ENCODE results near the gene HAGH. TPM values are rescaled to one million over a fixed set of nuclear protein-coding genes. Genes with fewer than 3 reads are reported as not detected.

HAGH gene
- polyA plus RNA-seq, 1 experiment = 11.8 TPM

DNA sequence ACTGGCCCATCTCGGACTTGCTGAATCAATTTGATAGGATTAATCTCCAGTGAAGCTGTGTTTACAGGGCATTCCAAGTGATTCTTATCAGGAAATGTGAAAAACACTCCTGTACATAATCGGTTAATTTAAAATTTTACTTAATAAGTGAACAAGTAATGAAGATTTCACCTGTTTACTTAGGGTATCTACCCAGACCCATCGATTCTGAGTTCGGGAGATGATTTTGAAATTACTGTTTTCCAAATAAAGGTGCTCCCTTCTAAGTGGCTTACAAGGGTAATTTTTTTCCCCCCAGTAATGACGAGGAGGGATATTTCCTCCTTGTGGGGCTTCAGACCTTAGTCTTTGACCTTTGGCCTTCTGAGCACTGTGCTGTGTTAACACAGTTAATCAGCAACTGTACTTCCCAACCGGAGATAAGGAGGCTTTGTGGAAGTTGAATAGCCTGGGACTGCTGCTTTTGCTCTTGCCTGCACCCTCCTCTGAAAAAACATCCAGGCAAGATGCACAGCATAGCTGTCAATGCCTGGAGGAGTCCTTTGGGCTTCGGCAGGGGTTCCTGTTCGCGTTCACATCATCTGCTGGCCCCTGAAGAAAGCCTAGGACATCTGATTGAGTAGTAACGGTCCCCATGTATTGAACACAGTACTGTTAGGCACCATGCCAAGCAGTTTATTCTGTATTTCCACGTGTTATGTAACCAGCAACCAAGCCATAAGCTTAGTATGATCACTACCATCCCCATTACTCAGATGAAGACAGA is 2.2 kb upstream of the HAGH start:
- H3K4me3 ChIP-seq (ENCODE audit: low read depth, low read length) = peak overlapping the region; percentile 96

DNA sequence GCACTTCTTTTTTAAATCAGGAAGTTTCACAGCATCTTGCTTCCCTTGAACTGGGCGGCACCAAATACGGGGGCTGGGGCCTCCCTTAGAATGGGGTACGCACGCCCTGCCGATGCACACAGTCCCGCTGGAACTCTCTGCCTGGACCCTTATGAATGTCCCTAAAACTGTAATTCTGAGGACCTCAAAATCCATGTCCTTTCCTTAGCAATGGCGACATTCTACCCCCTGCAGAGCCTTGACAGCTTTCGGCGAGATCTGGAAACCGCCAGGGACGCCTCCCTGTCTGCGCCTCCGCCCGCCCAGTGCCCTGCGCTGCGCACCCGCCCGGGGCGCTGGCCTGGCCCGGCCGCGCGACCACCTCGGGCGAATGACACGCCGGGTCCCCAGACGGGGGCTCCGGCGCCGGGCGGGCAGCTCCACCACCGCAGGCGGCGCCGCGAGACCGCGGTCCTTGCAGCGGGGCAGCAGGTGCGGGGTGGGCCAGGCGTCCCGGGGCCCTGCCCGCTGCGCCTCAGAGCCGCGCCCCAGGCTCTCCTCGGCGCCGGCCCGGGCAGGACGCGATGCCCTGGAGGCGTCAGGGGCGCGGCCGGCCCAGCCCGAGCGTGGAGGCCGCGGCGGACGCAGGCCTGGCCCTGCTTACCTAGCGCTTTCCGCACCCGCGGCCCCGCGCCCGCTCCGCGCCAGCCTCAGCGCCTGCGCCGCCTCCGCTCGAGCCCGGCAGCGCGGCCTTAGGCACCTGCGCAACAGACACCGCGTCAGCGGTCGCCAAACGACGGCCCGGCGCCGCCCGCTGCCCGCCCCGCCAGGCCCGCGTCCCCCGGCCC is 548 bp downstream of the HAGH start:
- ChIA-PET CTCF (no interaction called here), POLR2A (interaction anchor here (0.7 to 2.6 kb wide), 4 partner anchors 43 to 603 kb away, joined by 3 to 21 read pairs (median 6); partner anchors contain the start of genes CCNF, MRPS34, NUBP2 and RPS2)
- peaks cover 3% of the 10 kb centered on the region; the same call in 1 of the 2 replicates for H3K9me3 ChIP-seq (ENCODE audit: control insufficient read depth, insufficient read depth, low read length)
- no peaks in the 10 kb centered on the region for H3K27me3 ChIP-seq (ENCODE audit: control insufficient read depth, insufficient read depth, low read length)
- peak; percentile 8 for DNase-seq (ENCODE audit: low read depth, low spot score)
- H3K4me3 ChIP-seq (ENCODE audit: low read depth, low read length) = peak overlapping the region; percentile 96
- no peak overlapping the region for H3K27ac ChIP-seq (ENCODE audit: low read depth, low read length)
- TF ChIP-seq, protein P1, sequence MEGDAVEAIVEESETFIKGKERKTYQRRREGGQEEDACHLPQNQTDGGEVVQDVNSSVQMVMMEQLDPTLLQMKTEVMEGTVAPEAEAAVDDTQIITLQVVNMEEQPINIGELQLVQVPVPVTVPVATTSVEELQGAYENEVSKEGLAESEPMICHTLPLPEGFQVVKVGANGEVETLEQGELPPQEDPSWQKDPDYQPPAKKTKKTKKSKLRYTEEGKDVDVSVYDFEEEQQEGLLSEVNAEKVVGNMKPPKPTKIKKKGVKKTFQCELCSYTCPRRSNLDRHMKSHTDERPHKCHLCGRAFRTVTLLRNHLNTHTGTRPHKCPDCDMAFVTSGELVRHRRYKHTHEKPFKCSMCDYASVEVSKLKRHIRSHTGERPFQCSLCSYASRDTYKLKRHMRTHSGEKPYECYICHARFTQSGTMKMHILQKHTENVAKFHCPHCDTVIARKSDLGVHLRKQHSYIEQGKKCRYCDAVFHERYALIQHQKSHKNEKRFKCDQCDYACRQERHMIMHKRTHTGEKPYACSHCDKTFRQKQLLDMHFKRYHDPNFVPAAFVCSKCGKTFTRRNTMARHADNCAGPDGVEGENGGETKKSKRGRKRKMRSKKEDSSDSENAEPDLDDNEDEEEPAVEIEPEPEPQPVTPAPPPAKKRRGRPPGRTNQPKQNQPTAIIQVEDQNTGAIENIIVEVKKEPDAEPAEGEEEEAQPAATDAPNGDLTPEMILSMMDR (IDR thresholded peaks at IDR 0.05; ENCODE audit: low read depth, low read length) = no peak

More for the DNA sequence above, 2.2 kb upstream of the HAGH start:
- H3K27ac ChIP-seq (ENCODE audit: low read depth, low read length) = no peak overlapping the region
- H3K9me3 ChIP-seq (ENCODE audit: control insufficient read depth, insufficient read depth, low read length) = peaks cover 3% of the 10 kb centered on the region; the same call in 1 of the 2 replicates
- no peaks in the 10 kb centered on the region for H3K27me3 ChIP-seq (ENCODE audit: control insufficient read depth, insufficient read depth, low read length)
- no peak for DNase-seq (ENCODE audit: low read depth, low spot score)
- CTCF ChIA-PET = no interaction called here
- POLR2A ChIA-PET = no interaction called here
- TF ChIP-seq, protein P1 (IDR thresholded peaks at IDR 0.05; ENCODE audit: low read depth, low read length) = no peak

DNA sequence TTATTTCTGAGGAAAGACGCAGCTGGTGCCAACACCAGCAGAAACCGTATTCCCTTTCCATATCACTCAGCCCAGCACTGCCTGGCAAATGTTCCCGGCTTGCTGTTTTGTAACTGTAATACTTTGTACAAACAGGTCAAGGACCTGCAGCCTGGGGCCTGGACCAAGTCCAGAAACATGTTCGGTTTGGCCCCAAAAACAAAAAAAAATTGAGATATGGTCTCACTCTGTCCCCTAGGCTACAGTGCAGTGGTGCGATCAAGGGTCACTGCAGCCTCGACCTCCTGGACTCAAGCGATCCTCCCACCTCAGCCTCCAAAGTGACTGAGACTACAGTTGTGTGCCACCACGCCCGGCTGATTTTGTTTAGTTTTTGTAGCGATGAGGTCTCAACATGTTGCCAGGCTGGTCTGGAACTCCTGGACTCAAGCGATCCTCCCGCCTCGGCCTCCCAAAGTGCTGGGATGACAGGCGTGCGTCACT is 1.2 kb downstream of the HAGH start:
- H3K27me3 ChIP-seq (ENCODE audit: control insufficient read depth, insufficient read depth, low read length) = no peaks in the 10 kb centered on the region
- TF ChIP-seq, protein P1 (IDR thresholded peaks at IDR 0.05; ENCODE audit: low read depth, low read length) = no peak
- CTCF ChIA-PET = no interaction called here
- no peak for DNase-seq (ENCODE audit: low read depth, low spot score)
- no peak overlapping the region for H3K27ac ChIP-seq (ENCODE audit: low read depth, low read length)
- POLR2A ChIA-PET = interaction anchor here (2.6 kb wide), 1 partner anchor 43 kb away, joined by 21 read pairs; the partner anchor contains the start of genes NUBP2 and SPSB3
- H3K4me3 ChIP-seq (ENCODE audit: low read depth, low read length) = peak overlapping the region; percentile 96
- H3K9me3 ChIP-seq (ENCODE audit: control insufficient read depth, insufficient read depth, low read length) = peaks cover 3% of the 10 kb centered on the region; the same call in 1 of the 2 replicates

DNA sequence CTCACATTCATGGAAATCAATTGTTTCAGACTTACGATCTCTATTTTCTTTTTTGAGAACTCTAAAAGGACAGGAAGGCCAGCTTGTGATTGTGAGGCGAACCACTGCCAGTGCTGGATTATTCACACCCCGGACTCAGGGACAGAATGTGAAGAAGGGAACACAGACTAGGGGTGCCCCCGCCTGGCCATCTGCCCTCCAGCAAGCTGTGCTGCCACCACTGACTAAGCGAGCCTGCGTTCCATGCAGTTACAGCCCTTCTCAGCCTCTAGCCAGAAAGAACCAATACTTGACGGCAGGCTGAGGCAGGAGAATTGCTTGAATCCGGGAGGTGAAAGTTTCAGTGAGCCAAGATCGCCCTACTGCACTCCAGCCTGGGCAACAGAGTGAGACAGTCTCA is 2.8 kb downstream of the HAGH start:
- Histone ChIP-seq H3K27ac (ENCODE audit: low read depth, low read length) (no peak overlapping the region), H3K27me3 (ENCODE audit: control insufficient read depth, insufficient read depth, low read length) (no peaks in the 10 kb centered on the region), H3K4me3 (ENCODE audit: low read depth, low read length) (no peak overlapping the region), H3K9me3 (ENCODE audit: control insufficient read depth, insufficient read depth, low read length) (peaks cover 3% of the 10 kb centered on the region; the same call in 1 of the 2 replicates)
- TF ChIP-seq, protein P1 (IDR thresholded peaks at IDR 0.05; ENCODE audit: low read depth, low read length) = peak; percentile 35
- DNase-seq (ENCODE audit: low read depth, low spot score) = peak; percentile 21
- ChIA-PET CTCF (interaction anchor here (0.6 to 1.1 kb wide), 7 partner anchors 10 to 183 kb away, joined by 3 to 9 read pairs (median 4); no protein-coding TSS in a partner anchor), POLR2A (interaction anchor here (1.5 kb wide), 1 partner anchor 41 kb away, joined by 5 read pairs; the partner anchor contains the start of genes NUBP2 and SPSB3)

Data from AG04450 (cell line).